MCF 10A (cell line): ENCODE measurements around the gene OTOL1. TPM values are rescaled to one million over a fixed set of nuclear protein-coding genes. Genes with fewer than 3 reads are reported as not detected.

ENCODE experiments used
- BruUV-seq: library from RNA; stranded (reverse); fragments of 400-500 nt; replicated peaks from 2 replicates; lab custom pipeline; 2021; lab: Mats Ljungman, UMichigan
- CTCF ChIA-PET: fragments of 300-600 bp; sonication (Branson Sonifier 250); formaldehyde crosslinking; extraction: SDS; loops from one replicate; lab custom pipeline; 2021; ENCODE audit warnings: antibody characterized with exemption, inconsistent platforms; lab: Yijun Ruan, JAX
- POLR2A ChIA-PET: fragments of 300-600, 350-650 bp; sonication (Branson Sonifier 250); formaldehyde crosslinking; extraction: SDS; loops from one replicate; lab custom pipeline; 2020; ENCODE audit warnings: antibody characterized with exemption, inconsistent platforms; lab: Yijun Ruan, JAX
- DNase-seq: peaks from one replicate; pipeline ENCODE4 v3.0.0-alpha.2; 2018; ENCODE audit not compliant: unreplicated experiment
- H3K27ac Mint-ChIP-seq: one replicate; pipeline ENCODE4 v1.8.0; 2022; ENCODE audit warnings: mild to moderate bottlenecking, low read depth, mixed read lengths; ENCODE audit not compliant: unreplicated experiment
- H3K27me3 Mint-ChIP-seq: one replicate; pipeline ENCODE4 v1.8.0; 2022; ENCODE audit warnings: mixed read lengths; ENCODE audit not compliant: insufficient read depth, unreplicated experiment
- H3K36me3 Mint-ChIP-seq: one replicate; pipeline ENCODE4 v1.8.0; 2022; ENCODE audit warnings: mild to moderate bottlenecking, moderate library complexity, mixed read lengths; ENCODE audit not compliant: insufficient read depth, unreplicated experiment
- H3K4me1 Mint-ChIP-seq: one replicate; pipeline ENCODE4 v1.8.0; 2022; ENCODE audit warnings: mixed read lengths; ENCODE audit not compliant: insufficient read depth, unreplicated experiment
- H3K4me3 Mint-ChIP-seq: one replicate; pipeline ENCODE4 v1.8.0; 2022; ENCODE audit warnings: mild to moderate bottlenecking, moderate library complexity, mixed read lengths; ENCODE audit not compliant: unreplicated experiment
- H3K9me3 Mint-ChIP-seq: one replicate; pipeline ENCODE4 v1.8.0; 2022; ENCODE audit warnings: mixed read lengths; ENCODE audit not compliant: unreplicated experiment
- intact Hi-C: fragments of 100-400 bp; cut with micrococcal nuclease; formaldehyde crosslinking; loops from 2 replicates; pipeline ENCODE4 v1.14.1; 2022
- total RNA-seq: library from RNA; stranded (reverse); gene quantifications from 2 replicates; pipeline ENCODE4 v1.2.3, GENCODE V29; 2022
- TF ChIP-seq, protein P1 (sequence below): fragments of 200-600 bp; IDR thresholded peaks from one replicate; pipeline ENCODE4 v1.8.0; 2022; ENCODE audit warnings: antibody characterized with exemption, mild to moderate bottlenecking; ENCODE audit not compliant: unreplicated experiment

The OTOL1 gene
- total RNA-seq, 1 experiment from 2014 or later: not detected

DNA sequence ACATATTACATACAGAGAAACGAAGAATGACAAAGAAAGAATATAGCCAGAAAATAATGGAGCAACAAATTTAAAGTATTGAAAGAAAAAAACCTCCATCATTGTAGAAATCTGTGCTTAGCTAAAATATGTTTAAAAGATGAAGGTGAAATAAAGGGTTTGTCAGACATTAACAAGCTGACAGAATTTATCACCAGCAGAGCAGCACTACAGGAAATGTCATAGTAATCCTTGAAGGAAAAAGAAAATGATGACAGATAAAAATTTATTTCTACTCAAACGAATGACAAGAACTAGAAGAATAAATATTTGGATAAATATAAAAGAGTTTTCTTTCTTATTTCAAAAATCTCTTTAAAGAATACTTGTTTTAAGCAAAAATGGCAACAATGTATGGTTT is 40.6 kb upstream of the OTOL1 start:
- Mint-ChIP-seq H3K36me3 (no peaks in the 10 kb centered on the region), H3K4me3 (no peak overlapping the region), H3K27ac (no peak overlapping the region), H3K9me3 (no peaks in the 10 kb centered on the region), H3K27me3 (no peaks in the 10 kb centered on the region), H3K4me1 (no peaks in the 10 kb centered on the region)
- no TSS peak for BruUV-seq
- TF ChIP-seq, protein P1, sequence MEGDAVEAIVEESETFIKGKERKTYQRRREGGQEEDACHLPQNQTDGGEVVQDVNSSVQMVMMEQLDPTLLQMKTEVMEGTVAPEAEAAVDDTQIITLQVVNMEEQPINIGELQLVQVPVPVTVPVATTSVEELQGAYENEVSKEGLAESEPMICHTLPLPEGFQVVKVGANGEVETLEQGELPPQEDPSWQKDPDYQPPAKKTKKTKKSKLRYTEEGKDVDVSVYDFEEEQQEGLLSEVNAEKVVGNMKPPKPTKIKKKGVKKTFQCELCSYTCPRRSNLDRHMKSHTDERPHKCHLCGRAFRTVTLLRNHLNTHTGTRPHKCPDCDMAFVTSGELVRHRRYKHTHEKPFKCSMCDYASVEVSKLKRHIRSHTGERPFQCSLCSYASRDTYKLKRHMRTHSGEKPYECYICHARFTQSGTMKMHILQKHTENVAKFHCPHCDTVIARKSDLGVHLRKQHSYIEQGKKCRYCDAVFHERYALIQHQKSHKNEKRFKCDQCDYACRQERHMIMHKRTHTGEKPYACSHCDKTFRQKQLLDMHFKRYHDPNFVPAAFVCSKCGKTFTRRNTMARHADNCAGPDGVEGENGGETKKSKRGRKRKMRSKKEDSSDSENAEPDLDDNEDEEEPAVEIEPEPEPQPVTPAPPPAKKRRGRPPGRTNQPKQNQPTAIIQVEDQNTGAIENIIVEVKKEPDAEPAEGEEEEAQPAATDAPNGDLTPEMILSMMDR: no peak
- DNase-seq: no peak
- CTCF ChIA-PET: interaction anchor here (0.5 kb wide), 1 partner anchor 52 kb away, joined by 3 read pairs; no protein-coding TSS in a partner anchor
- intact Hi-C loops: no loop called here
- POLR2A ChIA-PET: no interaction called here

DNA sequence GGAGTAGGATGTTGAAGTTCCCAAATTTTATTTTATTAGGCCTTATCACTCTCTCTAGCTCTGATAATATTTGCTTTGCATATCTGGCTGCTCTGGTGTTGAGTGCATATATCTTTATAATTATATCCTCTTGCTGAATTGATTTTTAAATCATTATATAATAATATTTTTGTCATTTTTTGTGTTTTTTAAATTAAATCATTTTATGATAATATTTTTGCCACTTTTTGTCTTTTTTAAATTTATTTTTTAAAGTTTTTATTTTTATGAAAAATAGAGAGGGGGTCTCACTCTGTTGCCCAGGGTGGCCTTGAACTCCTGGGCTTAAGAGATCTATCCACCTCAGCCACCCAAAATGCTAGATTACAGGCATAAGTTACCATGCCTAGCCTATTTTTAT is 34.5 kb upstream of the OTOL1 start:
- Mint-ChIP-seq H3K9me3 (peaks cover 18% of the 10 kb centered on the region), H3K27ac (no peak overlapping the region), H3K4me1 (no peaks in the 10 kb centered on the region), H3K27me3 (no peaks in the 10 kb centered on the region), H3K4me3 (no peak overlapping the region), H3K36me3 (no peaks in the 10 kb centered on the region)
- ChIA-PET CTCF (no interaction called here), POLR2A (no interaction called here)
- DNase-seq: no peak
- no TSS peak for BruUV-seq
- TF ChIP-seq, protein P1: no peak
- intact Hi-C loops: no loop called here

DNA sequence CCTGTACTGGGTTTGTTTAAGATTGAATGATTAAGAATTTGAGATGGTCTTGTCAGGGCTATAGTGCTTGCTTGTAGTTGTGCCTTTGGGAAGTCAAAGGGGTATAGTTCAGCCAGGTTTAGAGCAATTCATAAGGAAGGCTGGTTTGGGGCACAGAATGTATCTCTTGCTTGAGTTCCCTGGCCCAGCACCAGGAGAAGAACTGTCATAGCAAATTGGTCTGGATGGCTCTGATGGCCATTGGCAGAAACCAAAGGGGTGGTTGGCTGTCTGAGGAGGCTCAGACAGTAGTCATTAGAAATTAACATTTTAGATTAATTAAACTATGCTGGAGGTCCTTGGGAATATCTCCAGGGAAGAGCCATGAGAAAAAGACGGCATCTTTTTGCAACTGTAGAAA is 25.4 kb upstream of the OTOL1 start:
- CTCF ChIA-PET: no interaction called here

DNA sequence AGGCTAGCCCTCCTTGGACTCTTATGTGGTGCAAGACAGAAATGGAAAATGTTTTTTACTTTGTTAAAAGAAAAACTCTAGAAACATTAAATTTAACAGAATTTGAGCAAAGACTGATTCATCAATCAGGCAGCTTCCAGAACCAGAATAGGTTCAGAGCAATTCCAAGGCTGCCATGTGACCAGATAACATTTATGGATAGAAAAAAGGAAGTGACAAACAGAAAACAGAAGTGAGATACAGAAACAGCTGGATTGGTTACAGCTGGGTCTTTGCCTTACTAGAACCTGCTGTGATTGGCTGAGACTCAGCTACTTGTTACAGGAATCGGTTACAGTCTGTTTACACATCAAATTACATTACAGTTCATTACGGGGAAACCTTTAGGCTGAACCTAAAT is 22.5 kb upstream of the OTOL1 start:
- TF ChIP-seq, protein P1: no peak
- CTCF ChIA-PET: interaction anchor here (0.6 to 0.8 kb wide), 2 partner anchors 10 to 19 kb away, joined by 3 to 4 read pairs; no protein-coding TSS in a partner anchor
- BruUV-seq: no TSS peak
- DNase-seq: no peak
- no peak overlapping the region for H3K4me3 Mint-ChIP-seq
- H3K27me3 Mint-ChIP-seq: no peaks in the 10 kb centered on the region
- H3K27ac Mint-ChIP-seq: no peak overlapping the region
- no peaks in the 10 kb centered on the region for H3K9me3 Mint-ChIP-seq
- intact Hi-C loops: no loop called here
- POLR2A ChIA-PET: no interaction called here
- H3K4me1 Mint-ChIP-seq: no peaks in the 10 kb centered on the region
- H3K36me3 Mint-ChIP-seq: no peaks in the 10 kb centered on the region

More for the DNA sequence above, 25.4 kb upstream of the OTOL1 start:
- no peak overlapping the region for H3K4me3 Mint-ChIP-seq
- TF ChIP-seq, protein P1: no peak
- POLR2A ChIA-PET: no interaction called here
- no TSS peak for BruUV-seq
- no peaks in the 10 kb centered on the region for H3K4me1 Mint-ChIP-seq
- no peak for DNase-seq
- H3K27ac Mint-ChIP-seq: no peak overlapping the region
- no peaks in the 10 kb centered on the region for H3K9me3 Mint-ChIP-seq
- no peaks in the 10 kb centered on the region for H3K27me3 Mint-ChIP-seq
- intact Hi-C loops: no loop called here
- no peaks in the 10 kb centered on the region for H3K36me3 Mint-ChIP-seq
